Stimulated activated CD4-positive, alpha-beta T cell treated with anti-CD3 and anti-CD28 coated beads, Interleukin-1b, Interleukin-23, amount 100 ng/mL, for 24 hours (primary cell): ENCODE data around the gene COL11A1.

Source experiments
- DNase-seq, 4 experiments: peaks; one replicate each; pipeline ENCODE4 v3.0.0-alpha.2; 2020; ENCODE audit warnings: low read depth in 4 of 4, low spot score in 1 of 4

Gene COL11A1

GRCh38 chr1:102901996-102902395 is 206.3 kb downstream of the COL11A1 start:
- DNase-seq = no peak

- no peak for DNase-seq
Measured at GRCh38 chr1:102899935-102900334, 208.4 kb downstream of the COL11A1 start.

DNA sequence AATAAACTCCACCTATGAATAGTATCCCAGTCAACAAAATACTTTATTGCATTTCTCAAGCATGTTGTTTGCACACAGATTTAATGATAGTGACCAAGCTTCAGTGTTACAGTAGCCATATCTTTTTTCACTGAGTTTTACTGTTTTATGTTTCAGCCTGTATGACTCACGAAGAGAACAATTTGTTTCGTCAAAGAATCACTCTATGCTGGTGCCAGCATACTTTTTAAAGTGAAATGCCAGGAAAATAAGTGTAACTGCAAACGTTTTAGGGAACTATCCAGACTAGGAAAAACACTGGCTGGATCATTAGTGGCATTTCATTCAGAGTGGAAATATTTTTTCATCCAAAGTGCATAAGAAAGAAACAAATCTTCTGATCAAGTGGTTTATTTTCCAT is 210.8 kb downstream of the COL11A1 start:
- no peak for DNase-seq

DNA sequence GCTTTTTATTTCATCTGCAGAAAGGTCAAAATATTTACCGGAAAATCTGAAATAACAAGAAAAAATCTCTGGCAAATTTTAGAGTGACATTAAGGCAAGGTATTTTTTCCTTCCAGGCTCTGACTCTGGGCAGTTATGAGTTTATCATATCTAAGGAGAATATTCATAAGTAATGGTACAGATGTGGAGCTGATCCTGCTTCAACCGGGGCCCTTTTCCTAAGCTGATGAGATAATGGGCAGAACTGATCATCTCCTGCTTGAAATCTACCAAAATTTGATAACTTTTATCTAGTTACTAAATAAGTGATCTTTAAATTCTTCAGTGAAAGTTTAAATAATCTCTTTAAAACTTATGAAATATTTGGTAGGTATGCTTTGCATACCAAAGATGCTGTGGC is 211.6 kb downstream of the COL11A1 start:
- no peak for DNase-seq

DNA sequence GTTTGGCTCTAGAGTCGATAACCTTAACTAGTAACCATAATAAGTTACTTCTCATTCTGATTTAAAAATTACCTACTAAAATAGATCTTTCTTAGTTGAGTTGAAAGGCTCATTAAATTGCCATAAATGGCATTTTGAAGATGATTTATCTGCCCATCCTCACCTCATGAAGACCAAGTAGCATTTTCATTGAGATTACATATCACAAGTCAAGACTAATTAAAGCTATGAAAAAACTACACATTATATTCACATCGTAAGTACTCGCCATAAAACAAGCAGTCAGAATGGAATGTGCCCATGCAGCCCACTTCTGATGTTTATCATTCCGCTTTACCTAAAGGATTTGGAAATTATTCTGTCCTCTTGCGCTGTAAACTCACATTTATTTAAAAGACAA is 212.0 kb downstream of the COL11A1 start:
- DNase-seq = no peak

DNA sequence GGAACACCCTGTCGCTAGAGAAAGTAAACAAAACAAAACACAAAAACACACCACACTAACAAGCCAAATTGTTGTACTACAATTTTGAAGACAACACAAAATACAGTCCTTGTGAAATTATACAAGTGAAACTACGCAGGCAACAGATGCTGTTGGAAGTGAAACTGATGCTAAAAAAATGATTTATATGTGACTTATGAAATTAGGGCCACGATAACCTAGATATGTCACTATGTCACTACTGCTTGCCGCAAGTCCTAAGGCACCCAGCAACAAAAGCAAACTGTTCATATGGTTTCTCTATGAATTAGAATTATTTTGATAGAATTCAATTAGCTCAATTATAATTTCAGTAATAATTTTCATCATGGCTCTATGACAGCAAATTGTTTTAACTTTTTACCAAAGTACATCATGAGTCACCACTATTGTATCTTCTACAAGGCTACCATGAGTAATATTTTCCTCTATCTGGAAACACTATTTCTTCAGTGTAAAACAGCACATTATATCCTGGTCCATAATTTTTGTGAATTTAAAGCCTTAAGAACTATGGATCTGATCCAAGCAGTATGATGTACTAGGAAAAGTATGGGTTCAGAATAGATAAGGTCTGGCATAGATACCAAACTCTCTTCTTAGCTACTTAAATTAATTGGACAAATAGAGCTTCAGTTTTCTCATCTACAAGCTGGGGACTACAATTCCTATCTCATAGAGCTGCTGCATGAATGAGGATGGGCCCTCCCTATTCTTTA is 216.3 kb downstream of the COL11A1 start:
- no peak for DNase-seq

DNA sequence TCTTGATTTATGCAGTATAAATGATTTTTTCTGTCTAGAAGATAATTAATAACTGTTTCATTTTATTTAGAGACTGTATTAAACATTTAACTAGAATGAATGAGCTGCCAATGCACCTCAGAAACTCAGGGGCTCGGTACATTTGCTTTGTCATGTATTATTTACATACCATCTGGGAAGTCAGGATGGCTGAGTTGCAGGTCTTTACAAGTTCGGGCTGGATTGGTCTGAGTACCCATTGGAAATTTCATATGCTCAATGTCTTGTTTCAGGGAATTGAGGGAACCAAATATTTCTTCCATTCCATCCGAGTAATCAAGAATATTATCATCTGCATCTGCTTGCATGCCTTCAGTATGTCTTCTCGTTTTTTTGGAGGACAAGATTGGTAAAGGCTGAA is 221.7 kb downstream of the COL11A1 start:
- DNase-seq = no peak

DNA sequence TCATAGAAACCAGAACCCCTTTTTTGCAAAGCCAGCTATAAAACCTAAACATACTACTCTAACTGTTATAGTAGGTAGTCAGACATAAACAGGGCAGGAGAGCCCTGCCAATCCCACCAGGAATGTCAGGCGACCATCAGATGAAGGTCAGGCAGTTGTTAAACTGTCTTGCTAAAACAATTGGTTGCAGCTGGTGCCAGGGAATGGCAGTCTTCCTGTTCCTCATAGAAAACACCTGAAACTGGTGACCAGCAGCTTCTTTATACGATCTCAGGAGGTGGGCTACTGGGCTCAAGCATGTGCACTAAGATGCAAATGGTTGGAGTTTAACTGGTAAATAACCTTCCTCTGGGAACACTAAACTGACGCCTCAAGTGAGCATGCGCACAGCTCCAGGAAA is 224.1 kb downstream of the COL11A1 start:
- no peak for DNase-seq

- no peak for DNase-seq
Measured at GRCh38 chr1:102879439-102879993, 228.8 kb downstream of the COL11A1 start.

DNA sequence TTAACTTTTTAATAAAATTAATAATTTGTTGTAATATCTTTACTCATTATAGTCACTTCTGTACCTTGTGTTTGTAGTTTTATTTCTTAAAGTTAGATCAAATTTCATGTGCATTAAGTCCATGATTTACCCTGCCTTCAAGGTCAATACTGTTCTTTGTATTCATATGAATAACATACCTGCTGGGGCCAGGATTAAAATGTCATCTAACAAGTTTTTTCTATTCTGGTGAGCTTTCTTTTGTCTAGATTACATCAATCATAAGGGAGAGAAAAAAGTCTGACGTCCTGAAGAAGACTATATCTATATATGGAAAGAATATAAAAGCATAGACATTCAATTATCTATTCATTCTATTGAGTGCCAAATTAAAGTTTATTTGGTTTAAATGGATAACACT is 232.6 kb downstream of the COL11A1 start:
- no peak for DNase-seq

GRCh38 chr1:102872526-102872925 is 235.8 kb downstream of the COL11A1 start:
- no peak for DNase-seq

DNA sequence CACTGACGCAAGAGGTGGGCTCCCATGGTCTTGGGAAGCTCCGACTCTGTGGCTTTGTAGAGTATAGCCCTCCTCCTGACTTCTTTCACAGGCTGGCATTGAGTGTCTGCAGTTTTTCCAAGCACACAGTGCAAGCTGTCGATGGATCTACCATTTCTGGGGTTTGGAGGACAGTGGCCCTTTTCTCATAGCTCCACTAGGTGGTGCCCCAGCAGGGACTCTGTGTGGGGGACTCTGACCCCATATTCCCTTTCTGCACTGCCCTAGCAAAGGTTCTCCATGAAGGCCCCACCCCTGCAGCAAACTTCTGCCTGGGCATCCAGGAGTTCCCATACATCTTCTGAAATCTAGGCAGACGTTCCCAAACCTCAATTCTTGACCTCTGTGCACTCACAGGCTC is 236.2 kb downstream of the COL11A1 start:
- DNase-seq = no peak

DNA sequence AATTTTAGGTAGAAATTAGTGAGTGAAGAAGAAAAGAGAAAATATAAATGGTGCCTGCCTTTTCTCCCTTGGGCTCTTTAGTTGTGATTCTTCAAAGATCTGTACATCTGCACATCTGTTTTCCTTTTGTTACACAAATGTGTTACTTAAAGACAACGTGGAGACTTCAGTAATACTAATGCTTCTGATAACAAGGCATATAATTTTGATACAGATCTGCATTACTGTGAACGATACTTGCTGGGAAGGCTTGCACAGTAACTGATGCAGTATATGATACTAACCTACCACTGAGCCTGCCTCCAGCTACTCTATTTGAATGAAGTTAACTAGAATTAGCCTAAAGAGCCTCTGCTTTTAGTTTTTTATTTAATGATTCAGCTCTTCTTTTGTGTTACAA is 244.6 kb downstream of the COL11A1 start:
- DNase-seq = no peak

- DNase-seq = no peak
Measured at GRCh38 chr1:102861247-102861646, 247.1 kb downstream of the COL11A1 start.

GRCh38 chr1:102858695-102859094 is 249.6 kb downstream of the COL11A1 start:
- DNase-seq = no peak

GRCh38 chr1:102857251-102857650 is 251.1 kb downstream of the COL11A1 start:
- no peak for DNase-seq

DNA sequence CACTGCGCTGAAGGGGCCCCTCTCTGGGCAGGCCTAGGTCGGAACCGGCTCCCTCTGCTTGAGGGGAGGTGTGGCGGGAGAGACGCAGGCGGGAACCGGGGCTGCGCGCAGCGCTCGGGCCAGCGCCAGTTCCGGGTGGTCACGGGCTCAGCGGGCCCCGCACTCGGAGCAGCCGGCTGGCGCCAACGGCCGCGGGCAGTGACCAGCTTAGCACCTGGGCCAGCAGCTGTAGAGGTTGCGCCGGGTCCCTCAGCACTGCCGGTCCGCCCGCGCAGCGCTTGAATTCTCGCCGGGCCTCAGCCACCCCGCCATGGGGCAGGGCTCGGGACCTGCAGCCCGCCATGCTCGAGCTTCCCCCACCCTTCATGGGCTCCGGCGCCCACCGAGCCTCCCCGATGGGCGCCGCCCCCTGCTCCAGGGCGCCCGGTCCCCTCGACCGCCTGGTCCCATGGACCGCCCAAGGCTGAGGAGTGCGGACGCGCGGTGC is 254.6 kb downstream of the COL11A1 start:
- no peak for DNase-seq

DNA sequence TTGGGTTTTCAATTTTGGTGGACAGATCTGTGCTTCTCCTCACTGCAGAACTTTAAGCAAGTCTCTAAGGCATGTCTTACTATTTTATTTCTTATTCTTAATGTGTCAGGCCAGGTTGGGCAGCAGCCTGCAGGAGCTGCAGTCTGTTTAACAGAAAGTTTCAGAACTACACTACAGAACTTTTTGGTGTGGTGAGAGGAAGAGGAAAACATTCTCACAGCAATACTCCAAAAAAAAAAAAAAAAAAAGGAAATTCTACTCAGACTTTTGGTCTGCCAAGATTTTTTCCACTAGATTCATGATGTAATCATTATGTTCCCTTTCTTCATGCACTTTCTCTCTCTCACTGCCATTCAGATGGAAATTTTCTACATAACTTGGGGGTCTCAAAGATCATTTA is 255.2 kb downstream of the COL11A1 start:
- no peak for DNase-seq

DNA sequence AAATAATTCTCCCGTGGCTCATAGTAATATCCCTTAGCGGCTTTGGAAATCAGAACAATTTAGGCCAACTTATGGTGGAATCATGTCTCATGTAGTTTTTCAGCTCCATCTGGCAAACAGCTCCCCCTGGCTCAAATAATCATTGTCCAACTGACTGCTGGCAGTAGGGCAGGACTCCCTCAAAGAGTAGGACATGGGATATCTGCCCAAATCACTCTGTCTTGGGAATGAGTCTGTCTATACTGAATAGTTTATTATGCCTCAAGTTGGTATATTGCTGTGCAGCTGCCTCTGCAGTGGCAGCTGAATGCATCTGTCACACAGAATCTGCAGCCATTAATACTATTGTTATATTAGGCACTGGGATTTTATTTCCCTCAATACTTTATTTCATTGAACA is 255.7 kb downstream of the COL11A1 start:
- DNase-seq = no peak

GRCh38 chr1:102851616-102852015 is 256.7 kb downstream of the COL11A1 start:
- DNase-seq = no peak

- no peak for DNase-seq
Measured at GRCh38 chr1:102842606-102843005, 265.7 kb downstream of the COL11A1 start.

- DNase-seq = no peak
Measured at GRCh38 chr1:102840741-102841140, 267.6 kb downstream of the COL11A1 start.

DNA sequence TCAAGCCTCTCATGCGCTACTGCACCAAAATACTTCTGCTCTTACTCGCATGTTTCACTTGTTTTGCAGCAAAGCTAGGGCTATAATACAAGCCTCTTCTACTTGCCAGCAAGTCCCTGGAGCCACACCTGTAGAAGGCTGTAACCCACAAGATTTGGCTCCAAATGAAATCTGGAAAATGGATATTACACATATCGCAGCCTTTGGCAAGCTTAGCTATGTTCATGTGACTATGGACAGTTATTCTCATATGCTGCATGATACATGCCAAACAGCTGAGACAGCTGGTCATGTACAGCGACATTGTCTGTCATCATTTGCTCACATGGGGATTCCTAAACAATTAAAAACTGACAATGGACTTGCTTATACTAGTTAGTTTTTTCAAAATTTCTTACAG is 270.3 kb downstream of the COL11A1 start:
- DNase-seq = no peak
